Activated naive CD4-positive, alpha-beta T cell treated with anti-CD3 and anti-CD28 coated beads, Interleukin-2, amount 50 U/mL, for 72 hours (primary cell): ENCODE data around the gene CARD19. TPM values are rescaled to one million over a fixed set of nuclear protein-coding genes. Genes with fewer than 3 reads are reported as not detected.
A peak's percentile ranks its signal among the peaks of the same experiment; 100 is the strongest.

ENCODE experiments used
- ATAC-seq, 2 donors: fragments of 150-1000 bp; cut with Tn5 transposase; 2 replicates each; pipeline ENCODE4 v1.10.0; 2021; ENCODE audit warnings: mild to moderate bottlenecking in 2 of 2, moderate library complexity in 2 of 2
- DNase-seq, 2 donors: peaks; one replicate each; pipeline ENCODE4 v3.0.0; 2021 to 2022; ENCODE audit warnings: low spot score in 2 of 2
- H3K27ac Mint-ChIP-seq, 2 donors: one replicate each; pipeline ENCODE4 v1.8.0; 2022; ENCODE audit warnings: mild to moderate bottlenecking in 2 of 2, mixed read lengths in 2 of 2
- H3K36me3 Mint-ChIP-seq, 2 donors: one replicate each; pipeline ENCODE4 v1.8.0; 2022; ENCODE audit warnings: mixed read lengths in 2 of 2
- H3K9me3 Mint-ChIP-seq, 2 donors: one replicate each; pipeline ENCODE4 v1.8.0; 2022; ENCODE audit warnings: mixed read lengths in 2 of 2
- total RNA-seq, 2 donors: library from RNA; stranded (reverse); gene quantifications; one replicate each; pipeline ENCODE4 v1.2.3, GENCODE V29; 2022

Gene CARD19
- total RNA-seq, 2 donors from 2014 or later: 58.1 to 82.6 TPM

DNA sequence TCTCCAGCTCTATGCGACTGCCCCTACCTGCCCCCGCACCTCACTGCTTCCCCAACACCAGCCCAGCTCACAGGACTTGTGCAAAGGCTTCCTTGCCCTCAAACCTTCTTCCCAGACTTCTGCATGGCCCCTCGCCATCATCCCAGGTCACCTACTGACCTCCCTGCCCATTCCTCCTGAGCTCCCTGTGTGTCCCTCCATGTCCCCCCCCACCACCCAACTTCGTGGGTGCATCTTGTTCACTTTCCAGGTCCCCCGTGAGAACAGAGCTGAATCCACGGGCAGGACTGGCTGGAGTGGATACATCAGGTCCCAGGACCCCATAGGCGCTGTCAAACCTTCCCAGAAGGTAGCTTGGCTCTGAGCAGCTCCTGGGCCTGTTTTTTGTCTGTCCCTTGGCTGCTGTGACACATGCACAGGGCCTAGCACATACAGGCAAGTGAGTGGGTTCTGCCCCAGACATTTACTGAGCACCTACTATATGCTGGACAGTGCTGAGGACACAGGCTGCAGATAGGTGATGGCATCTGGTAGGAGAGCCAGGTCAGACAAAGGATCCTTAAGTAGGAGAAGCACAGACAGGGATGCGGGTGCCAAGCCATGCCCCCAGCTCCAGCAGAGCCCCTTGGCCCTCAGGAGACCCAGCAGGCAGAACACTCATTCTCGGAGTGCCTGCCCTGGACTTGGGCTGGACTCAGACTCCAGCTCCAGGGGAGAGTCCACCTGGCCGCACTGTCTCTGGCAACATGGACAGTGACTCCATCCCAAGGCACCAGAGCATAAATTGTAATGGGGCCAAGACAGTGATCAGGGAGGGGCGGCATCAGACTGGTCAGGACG is 23.1 kb downstream of the CARD19 start:
- Mint-ChIP-seq H3K9me3 (no peaks in the 10 kb centered on the region), H3K36me3 (no peaks in the 10 kb centered on the region), H3K27ac (peak overlapping the region; percentile 77 to 88)
- ATAC-seq: no peak
- peak in 1 of 2 donors; percentile 53 for DNase-seq

DNA sequence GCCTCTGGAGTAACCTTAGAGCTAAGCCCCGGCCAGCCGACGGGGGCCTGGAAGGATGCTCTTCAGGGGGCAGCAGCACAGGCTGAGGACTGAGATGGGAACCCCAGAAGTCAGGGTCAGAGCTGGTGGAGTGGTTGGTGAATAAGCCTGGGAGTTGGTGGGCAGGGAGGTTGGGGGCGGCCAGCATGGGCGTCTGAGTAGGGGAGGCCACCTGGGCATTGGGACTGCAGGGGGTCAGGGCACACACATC is 23.6 kb downstream of the CARD19 start:
- ATAC-seq (peak in 1 of 2 donors; percentile 3), DNase-seq (no peak)
- Mint-ChIP-seq H3K27ac (peak overlapping the region; percentile 77 to 88), H3K9me3 (no peaks in the 10 kb centered on the region), H3K36me3 (peaks cover under 1 to 2% of the 10 kb centered on the region in 2 donors)

DNA sequence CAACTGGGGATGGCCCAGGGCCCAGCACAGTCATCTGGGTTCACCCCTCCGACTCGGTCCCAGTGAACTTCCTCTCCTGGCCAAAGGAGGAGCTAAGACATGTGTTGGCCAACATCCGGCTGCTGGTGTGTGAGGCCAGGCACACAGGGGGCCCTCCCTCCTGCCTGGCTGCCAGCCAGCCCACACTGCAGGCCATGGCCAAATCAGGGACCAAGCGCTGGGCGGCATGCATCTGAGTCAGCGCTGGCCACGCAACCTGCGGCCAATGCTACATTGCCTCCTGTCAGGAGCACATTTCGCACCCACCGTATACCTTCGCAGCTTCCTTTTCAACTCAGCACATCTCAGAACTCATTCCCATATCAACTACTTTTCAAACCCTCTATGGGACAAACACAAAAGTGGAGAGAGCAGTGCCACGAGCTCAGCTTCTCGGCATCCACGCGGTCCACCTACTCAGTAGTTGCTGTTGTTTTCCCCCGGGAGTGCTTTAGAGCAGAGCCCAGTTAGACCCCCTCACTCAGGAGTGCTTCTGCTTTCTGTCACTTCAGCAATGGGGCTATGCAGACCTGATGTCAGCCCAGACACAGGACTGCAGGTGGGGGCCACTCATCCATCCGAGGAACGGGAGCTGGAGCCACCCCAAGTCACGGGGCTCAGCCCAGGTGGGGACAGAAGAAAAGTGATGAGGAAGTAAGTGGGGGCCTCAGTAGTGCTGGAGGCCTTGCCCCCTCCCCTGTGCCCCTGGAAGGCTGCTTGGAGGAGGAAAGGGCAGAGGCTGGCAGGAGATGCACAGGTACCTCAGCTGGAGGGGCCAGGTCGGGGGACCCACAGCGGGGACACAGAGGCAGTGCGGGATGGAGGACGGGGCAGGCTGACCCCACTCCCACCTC is 24.2 kb downstream of the CARD19 start:
- Mint-ChIP-seq H3K27ac (peak overlapping the region; percentile 77 to 88), H3K36me3 (peaks cover 5 to 6% of the 10 kb centered on the region in 2 donors), H3K9me3 (no peaks in the 10 kb centered on the region)
- ATAC-seq (peak; percentile 61 to 89), DNase-seq (peak in 1 of 2 donors; percentile 87)

DNA sequence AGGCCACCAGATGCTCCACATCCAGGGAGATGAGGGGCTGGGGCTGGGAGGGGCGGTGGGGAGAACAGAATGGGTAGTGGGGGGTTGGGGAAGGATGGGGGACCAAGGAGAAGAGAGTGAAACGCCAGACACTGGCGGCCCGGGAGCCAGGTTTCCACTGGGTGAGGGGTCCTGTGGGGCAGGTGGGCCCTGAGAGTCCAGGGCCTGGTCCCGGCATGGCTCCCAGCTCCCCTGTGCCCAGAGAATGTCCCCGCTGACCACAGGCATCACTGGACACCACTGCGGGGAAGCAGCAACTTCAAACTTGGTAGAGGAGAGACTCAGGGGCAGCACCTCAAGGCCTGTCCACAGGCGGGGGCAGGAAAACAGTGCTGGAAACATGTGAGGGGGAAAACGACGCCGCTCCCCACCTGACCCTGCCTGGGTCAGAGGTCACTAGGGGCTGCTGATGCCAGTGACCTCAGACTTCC is 24.9 kb downstream of the CARD19 start:
- H3K9me3 Mint-ChIP-seq: no peaks in the 10 kb centered on the region
- ATAC-seq (no peak), DNase-seq (peak in 1 of 2 donors; percentile 38)
- H3K36me3 Mint-ChIP-seq: peaks cover 6 to 9% of the 10 kb centered on the region in 2 donors
- H3K27ac Mint-ChIP-seq: peak overlapping the region in 1 of 2 donors; percentile 77

DNA sequence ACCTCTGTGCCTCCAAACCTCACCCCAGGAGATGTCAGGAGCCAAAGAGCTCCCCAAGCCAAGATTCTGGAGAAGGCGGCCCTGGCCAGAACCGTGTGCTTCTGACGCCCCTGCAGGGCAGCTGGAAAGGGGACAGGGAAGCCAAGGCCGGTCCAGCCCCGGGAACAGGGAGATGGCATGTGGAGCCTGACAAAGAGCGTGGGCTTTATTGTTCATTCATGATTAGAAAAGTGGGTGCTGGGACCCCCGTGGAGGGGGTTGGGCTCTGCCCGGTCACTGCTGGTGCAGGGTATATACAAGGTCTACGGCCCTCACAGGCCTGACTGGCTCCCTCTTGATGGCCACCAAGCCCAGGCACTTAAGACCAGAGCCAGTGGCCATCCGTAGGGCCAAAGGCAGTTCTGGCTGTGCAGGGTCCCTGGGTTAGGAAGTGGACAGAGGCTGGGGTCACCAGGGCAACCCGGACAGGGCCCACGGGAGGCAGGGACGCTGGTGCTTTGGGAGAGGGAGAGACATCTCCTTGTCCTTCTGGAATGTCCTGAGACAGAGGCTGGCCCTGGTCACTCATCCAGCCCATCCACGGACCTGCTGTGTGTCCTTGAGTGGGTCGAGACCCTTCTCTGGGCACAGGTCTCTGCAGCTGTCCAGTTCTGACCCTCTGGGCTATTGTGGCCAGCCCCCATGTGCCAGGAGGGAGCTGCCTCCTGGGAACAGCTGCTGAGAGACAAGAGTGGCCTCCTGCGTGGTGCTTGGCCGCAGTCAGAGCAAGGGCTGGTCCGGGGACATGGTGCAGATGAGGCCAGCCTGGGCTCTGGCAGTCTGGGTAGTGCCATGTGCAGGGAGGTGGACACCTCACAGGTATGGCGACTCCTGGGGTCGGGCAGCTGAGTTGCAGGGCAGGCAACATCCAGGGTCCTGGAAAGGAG is 25.6 kb downstream of the CARD19 start:
- ATAC-seq (no peak), DNase-seq (peak in 1 of 2 donors; percentile 55)
- Mint-ChIP-seq H3K36me3 (peaks cover 6 to 15% of the 10 kb centered on the region in 2 donors), H3K9me3 (no peaks in the 10 kb centered on the region), H3K27ac (peak overlapping the region in 1 of 2 donors; percentile 77)

DNA sequence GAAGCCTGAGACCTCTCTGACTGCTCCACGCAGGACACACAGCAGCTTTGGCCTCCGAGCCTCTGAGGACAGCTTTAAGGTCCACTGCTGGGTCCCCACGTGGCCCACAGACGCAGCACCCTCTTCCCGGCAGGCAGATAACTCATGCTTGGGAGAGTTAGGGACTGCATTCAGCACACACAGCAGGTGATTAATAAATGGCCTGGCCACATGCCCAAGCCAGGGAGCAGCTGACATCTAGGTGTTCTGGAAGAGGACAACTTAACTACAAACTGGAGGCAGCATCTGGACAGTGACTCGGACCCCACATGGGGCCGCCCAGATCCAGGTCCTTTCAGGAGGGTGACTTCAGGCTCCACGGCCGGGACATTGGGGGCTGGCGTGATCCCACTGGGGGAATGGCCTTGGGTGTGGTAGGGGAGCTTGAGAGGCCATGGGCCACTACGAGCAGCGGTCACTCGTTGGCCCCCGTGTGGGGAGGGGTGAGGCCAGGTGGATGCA is 26.8 kb downstream of the CARD19 start:
- peaks cover 6 to 15% of the 10 kb centered on the region in 2 donors for H3K36me3 Mint-ChIP-seq
- H3K9me3 Mint-ChIP-seq: no peaks in the 10 kb centered on the region
- no peak overlapping the region for H3K27ac Mint-ChIP-seq
- ATAC-seq (no peak), DNase-seq (peak in 1 of 2 donors; percentile 52)

DNA sequence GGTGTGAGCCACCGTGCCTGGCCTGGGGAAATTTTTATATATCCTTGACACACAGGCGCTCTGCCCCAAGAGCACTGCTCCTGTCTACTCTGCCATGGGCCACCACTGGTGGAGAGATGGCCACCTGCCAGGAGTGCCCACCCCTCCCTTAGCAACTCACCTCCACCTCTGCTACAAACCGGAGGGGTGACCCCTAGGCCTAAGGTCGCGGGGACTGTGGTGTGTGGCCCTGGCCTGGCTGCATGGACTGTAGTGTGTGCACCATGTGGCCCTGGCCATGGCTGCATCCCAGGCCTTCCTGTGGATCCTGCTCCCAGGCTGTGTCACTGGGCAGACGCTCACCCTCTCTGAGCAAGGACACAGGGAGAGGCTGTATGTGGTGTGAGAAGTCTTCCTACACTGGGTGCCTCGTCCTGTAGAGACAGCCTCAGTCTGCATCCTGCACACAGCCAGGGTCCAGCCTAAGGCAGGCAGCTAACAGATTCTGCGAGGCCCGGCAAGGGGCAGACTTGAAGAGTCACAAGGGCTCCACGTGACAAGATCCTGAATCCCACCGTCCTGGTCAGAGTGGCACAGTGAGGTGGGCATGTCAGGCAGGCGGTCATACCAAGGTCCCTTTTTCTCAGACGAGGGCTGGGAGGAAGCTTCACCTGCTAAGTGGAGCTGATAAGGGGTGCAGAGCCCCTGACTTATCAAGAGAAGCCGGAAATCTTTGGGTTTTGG is 27.7 kb downstream of the CARD19 start:
- no peak for ATAC-seq
- Mint-ChIP-seq H3K9me3 (no peaks in the 10 kb centered on the region), H3K27ac (peak overlapping the region in 1 of 2 donors; percentile 24), H3K36me3 (peaks cover 6 to 15% of the 10 kb centered on the region in 2 donors)
- DNase-seq: peak in 1 of 2 donors; percentile 51

DNA sequence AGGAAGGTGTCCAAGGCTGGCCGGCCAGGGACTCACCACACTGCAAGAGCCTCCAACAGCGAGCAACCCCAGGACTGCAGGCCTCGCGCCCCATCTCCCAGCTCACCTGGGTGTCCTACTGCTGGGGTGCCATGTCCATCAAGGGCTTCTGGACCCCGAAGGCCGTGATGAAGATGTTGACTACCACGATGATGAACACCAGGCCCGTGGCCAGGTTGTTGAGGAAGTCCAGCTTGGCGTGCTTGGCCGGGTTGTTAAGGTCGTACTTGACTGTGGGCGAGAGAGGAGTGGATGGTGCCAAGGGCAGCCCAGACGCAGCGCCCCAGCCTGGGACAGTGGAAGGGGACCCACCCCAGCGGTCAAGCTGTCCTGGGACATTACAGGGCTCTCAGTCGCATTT is 28.8 kb downstream of the CARD19 start:
- Mint-ChIP-seq H3K36me3 (peaks cover 6 to 15% of the 10 kb centered on the region in 2 donors), H3K9me3 (no peaks in the 10 kb centered on the region), H3K27ac (peak overlapping the region in 1 of 2 donors; percentile 24)
- DNase-seq (peak in 1 of 2 donors; percentile 50), ATAC-seq (no peak)

DNA sequence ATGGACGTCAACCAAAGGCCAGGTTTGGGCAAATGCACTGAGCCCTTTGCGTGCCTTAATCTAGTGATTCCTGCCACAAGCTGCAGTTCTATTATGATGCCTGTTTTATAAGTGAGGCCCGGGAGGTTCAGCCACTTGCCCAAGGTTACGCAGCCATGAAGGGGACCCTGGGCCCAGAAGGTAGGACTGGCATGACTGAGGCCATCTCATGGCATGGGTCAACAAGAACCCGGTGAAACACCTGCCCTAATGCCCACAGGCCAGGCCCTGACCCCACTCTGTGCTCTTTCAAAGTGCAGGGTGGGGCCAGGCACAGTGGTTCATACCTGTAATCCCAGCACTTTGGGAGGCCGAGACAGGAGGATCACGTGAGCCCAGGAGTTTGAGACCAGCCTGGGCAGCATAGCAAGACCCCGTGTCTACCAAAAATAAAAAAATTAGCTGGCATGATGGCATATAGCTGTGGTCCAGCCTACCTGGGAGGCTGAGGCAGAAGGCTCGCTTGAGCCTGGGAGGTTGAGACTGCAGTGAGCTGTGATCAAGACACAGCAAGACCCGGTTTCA is 29.4 kb downstream of the CARD19 start:
- H3K9me3 Mint-ChIP-seq: no peaks in the 10 kb centered on the region
- H3K36me3 Mint-ChIP-seq: peaks cover 6 to 15% of the 10 kb centered on the region in 2 donors
- ATAC-seq (no peak), DNase-seq (peak in 1 of 2 donors; percentile 48)
- peak overlapping the region in 1 of 2 donors; percentile 72 for H3K27ac Mint-ChIP-seq

DNA sequence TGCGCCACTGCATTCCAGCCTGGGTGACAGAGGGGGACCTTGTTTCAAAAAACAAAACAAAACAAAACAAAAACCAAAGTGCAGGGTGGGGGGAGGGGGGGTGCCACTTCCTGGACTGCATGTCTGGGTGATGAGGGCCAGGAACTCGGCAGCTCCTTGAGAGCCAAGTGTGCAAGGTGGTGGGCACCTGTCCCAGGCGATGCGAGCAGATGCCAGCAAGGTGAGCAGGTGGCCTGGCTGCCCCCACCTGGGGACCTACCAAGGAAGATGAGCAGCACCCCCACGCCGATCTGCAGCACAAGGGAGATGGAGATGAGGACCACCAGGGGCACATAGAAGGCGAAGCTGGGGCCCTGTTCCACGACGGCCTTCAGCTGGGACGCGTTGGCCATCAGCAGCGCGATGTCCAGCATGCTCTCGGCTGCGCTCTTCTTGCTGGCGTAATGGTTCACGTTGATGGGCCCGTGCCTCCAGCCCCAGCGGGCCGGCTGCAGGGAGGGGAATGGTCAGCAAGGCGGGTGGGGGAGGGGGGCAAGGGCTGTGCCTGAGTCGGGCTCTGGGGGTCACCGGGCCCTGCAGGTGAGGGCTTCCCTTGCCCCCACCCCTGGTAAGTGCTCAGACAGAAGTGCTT is 30.2 kb downstream of the CARD19 start:
- Mint-ChIP-seq H3K27ac (peak overlapping the region; percentile 72 to 79), H3K36me3 (peaks cover 11 to 15% of the 10 kb centered on the region in 2 donors), H3K9me3 (no peaks in the 10 kb centered on the region)
- ATAC-seq (no peak), DNase-seq (peak in 1 of 2 donors; percentile 53)

DNA sequence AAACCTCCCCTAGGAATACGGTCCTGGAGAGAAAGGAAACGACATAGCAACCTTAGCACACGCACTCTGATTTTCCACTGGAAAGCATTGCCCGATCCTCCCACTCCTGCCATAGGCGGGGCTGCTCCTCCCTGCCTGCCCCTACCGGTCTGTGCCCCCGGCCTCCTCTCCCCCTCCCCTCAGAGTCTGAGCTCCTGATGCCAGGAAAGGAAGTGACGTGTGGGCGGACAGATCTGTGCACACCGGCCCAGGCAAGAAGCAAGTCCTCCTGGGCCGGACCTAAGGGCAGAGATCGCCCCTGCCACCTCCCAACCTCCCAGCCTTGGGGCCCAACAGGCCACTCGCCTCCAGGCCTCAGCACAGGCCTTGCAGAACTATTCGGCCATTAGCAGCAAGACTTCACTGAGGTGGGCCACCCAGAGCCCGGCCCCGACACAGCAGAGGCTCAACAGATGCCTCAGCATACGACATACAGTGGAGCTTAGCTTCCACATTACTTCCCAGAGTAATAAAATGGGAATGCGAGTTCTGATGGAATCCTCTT is 30.9 kb downstream of the CARD19 start:
- peak in 1 of 2 donors; percentile 49 for DNase-seq
- peak overlapping the region; percentile 79 for H3K27ac Mint-ChIP-seq
- no peaks in the 10 kb centered on the region for H3K9me3 Mint-ChIP-seq
- H3K36me3 Mint-ChIP-seq: peaks cover 15 to 17% of the 10 kb centered on the region in 2 donors
- peak; percentile 42 to 44 for ATAC-seq

DNA sequence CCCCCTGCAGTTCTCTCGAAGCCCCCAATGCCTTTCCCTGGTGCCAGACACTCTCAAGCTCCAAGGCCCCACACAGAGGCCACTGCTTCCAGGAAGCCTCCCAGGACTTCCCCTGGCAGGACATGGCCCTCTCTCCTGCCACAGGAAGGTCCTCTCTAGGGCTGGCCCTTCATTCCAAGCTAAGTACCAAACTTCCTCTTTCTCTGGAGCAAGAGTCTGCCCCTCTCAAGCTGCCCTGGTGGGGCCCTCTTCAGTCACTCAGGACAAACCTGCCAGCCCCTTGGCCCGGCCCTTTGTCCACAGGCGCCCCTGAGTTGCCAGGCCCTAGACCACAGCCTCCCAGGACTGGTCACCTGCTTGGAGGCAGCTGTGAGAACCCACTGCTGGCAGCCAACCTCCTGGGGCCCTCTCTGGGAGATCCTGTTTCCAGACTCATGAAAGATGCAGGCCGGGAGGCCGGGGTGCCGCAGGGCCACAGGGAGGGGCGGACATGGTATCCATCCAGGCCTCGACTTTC is 31.4 kb downstream of the CARD19 start:
- Mint-ChIP-seq H3K9me3 (no peaks in the 10 kb centered on the region), H3K27ac (peak overlapping the region; percentile 79), H3K36me3 (peaks cover 16 to 22% of the 10 kb centered on the region in 2 donors)
- ATAC-seq (no peak), DNase-seq (peak in 1 of 2 donors; percentile 54)

DNA sequence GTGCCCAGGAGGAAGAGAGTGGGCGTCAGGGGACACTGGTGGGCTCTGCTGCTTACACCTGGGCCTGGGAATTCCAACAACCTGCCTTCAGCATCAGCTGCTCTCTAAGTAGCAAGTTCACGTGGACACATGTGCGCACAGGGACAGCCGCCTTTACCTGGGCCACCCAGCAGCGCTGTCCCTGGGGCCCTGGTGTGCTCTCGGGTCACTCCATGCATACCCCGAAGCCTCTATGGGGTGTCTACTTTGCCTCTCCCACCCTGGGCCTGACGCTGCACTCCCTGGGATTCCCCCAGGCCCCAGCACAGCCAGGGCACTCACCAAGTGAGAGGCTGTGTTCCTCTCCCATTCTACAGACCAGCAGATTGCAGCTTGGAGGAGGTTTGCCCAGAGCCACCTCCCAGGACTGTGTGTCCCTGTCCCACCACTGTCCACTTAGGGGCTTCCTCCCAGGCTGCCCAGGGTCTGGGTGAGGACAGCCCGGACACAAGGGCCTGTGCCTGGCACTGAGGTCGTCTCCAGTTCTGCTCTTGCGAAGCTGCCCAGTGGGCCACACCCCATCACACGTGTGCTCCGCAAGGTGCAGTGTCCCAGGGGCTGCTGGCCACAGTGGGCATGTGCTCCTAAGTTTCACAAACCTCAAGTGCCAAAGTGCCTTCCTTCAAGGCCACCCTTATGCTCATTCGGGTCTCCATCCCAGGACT is 32.1 kb downstream of the CARD19 start:
- H3K9me3 Mint-ChIP-seq: no peaks in the 10 kb centered on the region
- no peak for ATAC-seq
- H3K36me3 Mint-ChIP-seq: peaks cover 23 to 29% of the 10 kb centered on the region in 2 donors
- peak overlapping the region; percentile 79 to 88 for H3K27ac Mint-ChIP-seq
- no peak for DNase-seq
